Liver (tissue), 9 donors: Measurements from ENCODE around the gene COL11A2. TPM values are rescaled to one million over a fixed set of nuclear protein-coding genes. Genes with fewer than 3 reads are reported as not detected.

Source experiments
- DNase-seq: peaks from one replicate; pipeline ENCODE4 v3.0.0-alpha.2; 2017; ENCODE audit warnings: low spot score
- H3K27ac ChIP-seq, 2 donors: one replicate each; pipeline ENCODE4 v1.7.0; 2013; ENCODE audit warnings: inconsistent platforms in 2 of 2, low read length in 2 of 2, control low read depth in 1 of 2, low read depth in 1 of 2, mild to moderate bottlenecking in 1 of 2
- H3K27me3 ChIP-seq, 4 donors: one replicate each; pipeline versions ENCODE4 v1.6.1 to v1.7.0; 2013; ENCODE audit warnings: low read length in 3 of 4, inconsistent platforms in 1 of 4, mild to moderate bottlenecking in 1 of 4, moderate library complexity in 1 of 4; ENCODE audit not compliant: control insufficient read depth in 4 of 4, insufficient read depth in 4 of 4
- H3K36me3 ChIP-seq, 4 donors: one replicate each; pipeline versions ENCODE4 v1.6.1 to v1.7.0; 2013; ENCODE audit warnings: low read length in 3 of 4, mild to moderate bottlenecking in 3 of 4, low read depth in 1 of 4, moderate library complexity in 1 of 4; ENCODE audit not compliant: control insufficient read depth in 4 of 4, insufficient read depth in 3 of 4
- H3K4me1 ChIP-seq, 4 donors: one replicate each; pipeline versions ENCODE4 v1.6.1 to v1.7.0; 2013; ENCODE audit warnings: low read length in 3 of 4, mild to moderate bottlenecking in 3 of 4, moderate library complexity in 1 of 4; ENCODE audit not compliant: control insufficient read depth in 4 of 4, insufficient read depth in 4 of 4
- H3K4me3 ChIP-seq, 3 donors: one replicate each; pipeline versions ENCODE4 v1.6.1 to v1.7.0; 2013; ENCODE audit warnings: low read length in 3 of 3, control low read depth in 1 of 3, low read depth in 1 of 3, mild to moderate bottlenecking in 1 of 3
- H3K9ac ChIP-seq, 2 donors: one replicate each; pipeline ENCODE4 v1.7.0; 2013; ENCODE audit warnings: low read length in 2 of 2, mild to moderate bottlenecking in 2 of 2, moderate library complexity in 2 of 2, control low read depth in 1 of 2, low read depth in 1 of 2
- H3K9me3 ChIP-seq, 4 donors: one replicate each; pipeline versions ENCODE4 v1.6.1 to v1.7.0; 2013; ENCODE audit warnings: low read length in 3 of 4; ENCODE audit not compliant: control insufficient read depth in 4 of 4
- CTCF ChIP-seq: fragments of 150-350 bp; IDR thresholded peaks from 2 replicates; pipeline ENCODE4 v1.5.1; 2017; ENCODE audit warnings: improper control_type of control experiment, low read depth, low read length; ENCODE audit not compliant: missing input control
- EGR1 ChIP-seq, 2 donors: IDR thresholded peaks; 2 replicates each; pipeline ENCODE4 v1.6.1; 2016 to 2018; ENCODE audit warnings: antibody characterized with exemption in 2 of 2, low read depth in 2 of 2
- FOXA2 ChIP-seq: IDR thresholded peaks from 2 replicates; pipeline ENCODE4 v1.6.1; 2016; ENCODE audit warnings: antibody characterized with exemption
- GABPA ChIP-seq, 2 donors: IDR thresholded peaks in 1 of 2; conservative IDR thresholded peaks in 1 of 2; 2 replicates each; pipeline ENCODE4 v1.6.1; 2016; ENCODE audit warnings: antibody characterized with exemption in 2 of 2, mild to moderate bottlenecking in 1 of 2, moderate library complexity in 1 of 2
- HNF4A ChIP-seq, 2 donors: conservative IDR thresholded peaks; 2 replicates each; pipeline ENCODE4 v1.6.1; 2016; ENCODE audit warnings: antibody characterized with exemption in 2 of 2, mild to moderate bottlenecking in 2 of 2
- HNF4G ChIP-seq: IDR thresholded peaks from 2 replicates; pipeline ENCODE4 v1.6.1; 2016; ENCODE audit warnings: antibody characterized with exemption
- JUND ChIP-seq, 2 donors: IDR thresholded peaks; 2 replicates each; pipeline ENCODE4 v1.6.1; 2016; ENCODE audit warnings: antibody characterized with exemption in 2 of 2
- NR2F2 ChIP-seq: IDR thresholded peaks from 2 replicates; pipeline ENCODE4 v1.6.1; 2016; ENCODE audit warnings: antibody characterized with exemption
- RAD21 ChIP-seq, 2 donors: IDR thresholded peaks; 2 replicates each; pipeline ENCODE4 v1.6.1; 2016; ENCODE audit warnings: antibody characterized with exemption in 2 of 2, mild to moderate bottlenecking in 2 of 2
- REST ChIP-seq: IDR thresholded peaks from 2 replicates; pipeline ENCODE4 v1.6.1; 2016; ENCODE audit warnings: antibody characterized with exemption, mild to moderate bottlenecking
- SP1 ChIP-seq: IDR thresholded peaks from 2 replicates; pipeline ENCODE4 v1.6.1; 2018; ENCODE audit warnings: antibody characterized with exemption, mild to moderate bottlenecking
- WGBS: extraction: QIAGEN DNeasy Blood & Tissue Kit; methylation state at CpG from one replicate; pipeline ENCODE4 v1.1.7; 2013; 5-methylcytosine and 5-hydroxymethylcytosine counted together
- polyA plus RNA-seq, 2 donors: library from polyadenylated mRNA; stranded (reverse) in 1 of 2; unstranded in 1 of 2; fragments of 200-250 nt in 1 of 2; fragments of >200 nt in 1 of 2; fragmentation: Nextera tagmentation in 1 of 2; extraction: Ambion mirVana in 1 of 2; gene quantifications; one replicate each; pipeline versions ENCODE4 v1.2.1 to v1.2.3, GENCODE V29; 2013 to 2015
- total RNA-seq, 2 donors: library from RNA; depleted of rRNA; stranded (reverse); fragments of >200 nt; gene quantifications; one replicate each; pipeline ENCODE4 v1.2.3, GENCODE V29; 2014
- TF ChIP-seq, protein P1 (sequence below): IDR thresholded peaks from 2 replicates; pipeline ENCODE4 v1.6.1; 2016; ENCODE audit warnings: antibody characterized with exemption
- donor health status: healthy.
- donor health status: healthy.
- donor health status: healthy.
- donor health status: healthy.
- donor health status: healthy.

Gene COL11A2
- total and polyA plus RNA-seq, 4 donors: 0.15 to 0.59 (median 0.27) TPM

GRCh38 chr6:33116417-33116816, 75.8 kb downstream of the COL11A2 start:
- peaks cover 0 to 21% (median 4%) of the 10 kb centered on the region in 4 donors for H3K27me3 ChIP-seq
- TF ChIP-seq HNF4A (conservative IDR thresholded peaks at IDR 0.05) (no peak), SP1 (no peak), GABPA (IDR thresholded peaks at IDR 0.05 in 1 of 2, conservative IDR thresholded peaks at IDR 0.05 in 1 of 2) (no peak), CTCF (no peak), NR2F2 (no peak), RAD21 (IDR thresholded peaks at IDR 0.05) (no peak)
- TF ChIP-seq, protein P1, sequence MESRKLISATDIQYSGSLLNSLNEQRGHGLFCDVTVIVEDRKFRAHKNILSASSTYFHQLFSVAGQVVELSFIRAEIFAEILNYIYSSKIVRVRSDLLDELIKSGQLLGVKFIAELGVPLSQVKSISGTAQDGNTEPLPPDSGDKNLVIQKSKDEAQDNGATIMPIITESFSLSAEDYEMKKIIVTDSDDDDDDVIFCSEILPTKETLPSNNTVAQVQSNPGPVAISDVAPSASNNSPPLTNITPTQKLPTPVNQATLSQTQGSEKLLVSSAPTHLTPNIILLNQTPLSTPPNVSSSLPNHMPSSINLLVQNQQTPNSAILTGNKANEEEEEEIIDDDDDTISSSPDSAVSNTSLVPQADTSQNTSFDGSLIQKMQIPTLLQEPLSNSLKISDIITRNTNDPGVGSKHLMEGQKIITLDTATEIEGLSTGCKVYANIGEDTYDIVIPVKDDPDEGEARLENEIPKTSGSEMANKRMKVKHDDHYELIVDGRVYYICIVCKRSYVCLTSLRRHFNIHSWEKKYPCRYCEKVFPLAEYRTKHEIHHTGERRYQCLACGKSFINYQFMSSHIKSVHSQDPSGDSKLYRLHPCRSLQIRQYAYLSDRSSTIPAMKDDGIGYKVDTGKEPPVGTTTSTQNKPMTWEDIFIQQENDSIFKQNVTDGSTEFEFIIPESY: no peak
- 10% methylated on average over 6 of the region's 6 CpGs for WGBS

DNA sequence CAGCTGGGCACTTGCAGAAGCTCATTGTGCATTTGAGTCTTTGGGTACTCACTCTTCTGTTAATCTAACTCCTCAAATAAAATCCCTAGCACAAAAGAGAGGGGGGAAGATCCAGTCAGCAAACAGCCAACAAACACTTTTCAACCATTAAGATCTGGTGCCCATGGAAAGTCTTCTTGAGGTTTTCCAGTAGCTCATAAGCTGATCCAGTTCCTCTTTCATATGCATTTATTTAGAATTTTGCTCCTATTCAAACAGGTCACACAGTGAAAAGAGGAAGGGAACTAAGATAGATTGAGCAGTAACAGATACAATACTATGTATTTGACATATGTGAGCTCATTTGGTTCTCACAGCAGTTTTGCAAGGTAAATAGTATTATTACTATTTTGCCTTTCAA, 77.9 kb downstream of the COL11A2 start:
- H3K27me3 ChIP-seq: peaks cover 0 to 21% (median 4%) of the 10 kb centered on the region in 4 donors
- H3K4me3 ChIP-seq: no peak overlapping the region
- DNase-seq: no peak
- TF ChIP-seq HNF4G (no peak), JUND (IDR thresholded peaks at IDR 0.05) (no peak), REST (no peak), FOXA2 (no peak), EGR1 (IDR thresholded peaks at IDR 0.05; ENCODE audit: low read depth in 2 of 2) (no peak), HNF4A (conservative IDR thresholded peaks at IDR 0.05) (no peak), SP1 (no peak), GABPA (IDR thresholded peaks at IDR 0.05 in 1 of 2, conservative IDR thresholded peaks at IDR 0.05 in 1 of 2) (no peak), CTCF (no peak)
- TF ChIP-seq, protein P1: no peak
- H3K4me1 ChIP-seq: no peaks in the 10 kb centered on the region
- H3K9me3 ChIP-seq: no peaks in the 10 kb centered on the region
- no peak overlapping the region for H3K9ac ChIP-seq
- no peak overlapping the region for H3K27ac ChIP-seq
- H3K36me3 ChIP-seq: no peaks in the 10 kb centered on the region

More at GRCh38 chr6:33116417-33116816, 75.8 kb downstream of the COL11A2 start:
- H3K36me3 ChIP-seq: no peaks in the 10 kb centered on the region
- no peak for DNase-seq
- no peak overlapping the region for H3K4me3 ChIP-seq
- H3K9me3 ChIP-seq: no peaks in the 10 kb centered on the region
- no peak overlapping the region for H3K9ac ChIP-seq
- no peaks in the 10 kb centered on the region for H3K4me1 ChIP-seq
- H3K27ac ChIP-seq: no peak overlapping the region
